ENCODE results near the gene KRT78. TPM values are rescaled to one million over a fixed set of nuclear protein-coding genes. Genes with fewer than 3 reads are reported as not detected.

KRT78 gene
- total and polyA plus RNA-seq, 8 donors: 0.73 to 98.0 (median 0.76) TPM; not detected in 5

GRCh38 chr12:52794479-52795331, 54.1 kb downstream of the KRT78 start:
- Histone ChIP-seq H3K9me3 (no peaks in the 10 kb centered on the region), H3K27ac (no peak overlapping the region), H3K36me3 (no peaks in the 10 kb centered on the region), H3K4me1 (peaks cover 0 to 9% (median 8%) of the 10 kb centered on the region in 4 donors), H3K4me3 (no peak overlapping the region), H3K27me3 (peaks cover 0 to 40% (median 17%) of the 10 kb centered on the region in 3 donors)
- DNase-seq: no peak
- TF ChIP-seq EP300 (IDR thresholded peaks at IDR 0.05) (no peak), POLR2A (IDR thresholded peaks at IDR 0.05) (no peak), CTCF (IDR thresholded peaks at IDR 0.05) (no peak), POLR2AphosphoS5 (IDR thresholded peaks at IDR 0.05) (no peak)
- WGBS, 5 donors: 83 to 92% (median 88%) methylated on average over 4 to 5 of the region's 5 CpGs
- intact Hi-C loops (cut with DNase I; ENCODE audit: low total_unique reads): no loop called here

- no peak overlapping the region for H3K27ac ChIP-seq
- no peak overlapping the region for H3K4me3 ChIP-seq
- no peaks in the 10 kb centered on the region for H3K9me3 ChIP-seq
- H3K36me3 ChIP-seq: no peaks in the 10 kb centered on the region
- DNase-seq: no peak
- TF ChIP-seq POLR2AphosphoS5 (IDR thresholded peaks at IDR 0.05): no peak
- no peak for TF ChIP-seq POLR2A (IDR thresholded peaks at IDR 0.05)
- TF ChIP-seq CTCF (IDR thresholded peaks at IDR 0.05): no peak
- no peak for TF ChIP-seq EP300 (IDR thresholded peaks at IDR 0.05)
- intact Hi-C loops (cut with DNase I; ENCODE audit: low total_unique reads): no loop called here
- H3K4me1 ChIP-seq: peaks cover 0 to 11% (median 8%) of the 10 kb centered on the region in 4 donors
- H3K27me3 ChIP-seq: peaks cover 0 to 55% (median 31%) of the 10 kb centered on the region in 3 donors
- WGBS, 5 donors: 81 to 90% (median 87%) methylated on average over 6 to 10 of the region's 10 CpGs
These were observed 56.4 kb downstream of the KRT78 start for GRCh38 chr12:52792185-52793029.

GRCh38 chr12:52791271-52792184, 57.3 kb downstream of the KRT78 start:
- 81 to 95% (median 92%) methylated on average over 6 to 12 of the region's 12 CpGs for WGBS, 5 donors
- TF ChIP-seq POLR2AphosphoS5 (IDR thresholded peaks at IDR 0.05): no peak
- no peak for TF ChIP-seq POLR2A (IDR thresholded peaks at IDR 0.05)
- H3K4me1 ChIP-seq: peaks cover 0 to 11% (median 8%) of the 10 kb centered on the region in 4 donors
- H3K27ac ChIP-seq: no peak overlapping the region
- no peaks in the 10 kb centered on the region for H3K9me3 ChIP-seq
- H3K4me3 ChIP-seq: no peak overlapping the region
- no peaks in the 10 kb centered on the region for H3K36me3 ChIP-seq
- intact Hi-C loops (cut with DNase I; ENCODE audit: low total_unique reads): no loop called here
- DNase-seq: no peak
- peaks cover 0 to 55% (median 31%) of the 10 kb centered on the region in 3 donors for H3K27me3 ChIP-seq

GRCh38 chr12:52790427-52791270, 58.1 kb downstream of the KRT78 start:
- H3K9me3 ChIP-seq: no peaks in the 10 kb centered on the region
- H3K27me3 ChIP-seq: peaks cover 0 to 55% (median 31%) of the 10 kb centered on the region in 3 donors
- H3K27ac ChIP-seq: no peak overlapping the region
- peak in 1 of 2 donors; percentile 45 for DNase-seq
- intact Hi-C loops (cut with DNase I; ENCODE audit: low total_unique reads): no loop called here
- H3K4me3 ChIP-seq: peak overlapping the region in 1 of 4 donors; percentile 8
- TF ChIP-seq EP300 (IDR thresholded peaks at IDR 0.05): no peak
- TF ChIP-seq POLR2A (IDR thresholded peaks at IDR 0.05): no peak
- no peak for TF ChIP-seq CTCF (IDR thresholded peaks at IDR 0.05)
- H3K36me3 ChIP-seq: no peaks in the 10 kb centered on the region
- WGBS, 5 donors: 58 to 71% (median 67%) methylated on average over 19 of the region's 19 CpGs
- peaks cover 0 to 11% (median 8%) of the 10 kb centered on the region in 4 donors for H3K4me1 ChIP-seq

Data from stomach (tissue), 9 donors.